Tibial artery (tissue), 4 donors: ENCODE results near the gene ZMYM1.

Experiments used
- DNase-seq, 2 donors: peaks; one replicate each; pipeline ENCODE4 v3.0.0-alpha.2; 2019
- H3K27ac ChIP-seq, 2 donors: fragments of 200-600 bp; sonication (generic) in 1 of 2; 1 replicate in 1 of 2; 2 replicates in 1 of 2; pipeline ENCODE4 v1.5.1; 2018 to 2019; ENCODE audit warnings: mild to moderate bottlenecking in 1 of 2
- H3K27me3 ChIP-seq, 2 donors: fragments of 200-600 bp; sonication (generic) in 1 of 2; one replicate each; pipeline versions ENCODE4 v1.5.1 to v1.6.0; 2016 to 2019
- H3K36me3 ChIP-seq, 3 donors: fragments of 200-600 bp; sonication (generic) in 2 of 3; one replicate each; pipeline ENCODE4 v1.5.1; 2016 to 2019; ENCODE audit warnings: mild to moderate bottlenecking in 2 of 3
- H3K4me1 ChIP-seq, 4 donors: fragments of 200-600 bp; sonication (generic) in 2 of 4; 1 replicate in 3 of 4; 2 replicates in 1 of 4; pipeline ENCODE4 v1.5.1; 2016 to 2019
- H3K4me3 ChIP-seq, 2 donors: fragments of 200-600 bp; sonication (generic) in 1 of 2; 1 replicate in 1 of 2; 2 replicates in 1 of 2; pipeline ENCODE4 v1.5.1; 2018 to 2019; ENCODE audit warnings: mild to moderate bottlenecking in 2 of 2
- H3K9me3 ChIP-seq, 3 donors: fragments of 200-600 bp; sonication (generic) in 1 of 3; one replicate each; pipeline ENCODE4 v1.5.1; 2016 to 2019
- intact Hi-C: fragments of 100-400 bp; cut with DNase I; formaldehyde crosslinking; loops from one replicate; pipeline ENCODE4 v1.15.0; 2023; ENCODE audit warnings: low total_unique reads
- TF ChIP-seq, protein P1 (sequence below), 2 experiments: fragments of 200-600 bp in 1 of 2; fragments of 450-650 bp in 1 of 2; IDR thresholded peaks; one replicate each; pipeline ENCODE4 v1.5.1; 2017 to 2019; ENCODE audit warnings: antibody characterized with exemption in 2 of 2, mild to moderate bottlenecking in 1 of 2, moderate library complexity in 1 of 2

The ZMYM1 gene

GRCh38 chr1:35085421-35085820, 6.2 kb downstream of the ZMYM1 start:
- TF ChIP-seq, protein P1, sequence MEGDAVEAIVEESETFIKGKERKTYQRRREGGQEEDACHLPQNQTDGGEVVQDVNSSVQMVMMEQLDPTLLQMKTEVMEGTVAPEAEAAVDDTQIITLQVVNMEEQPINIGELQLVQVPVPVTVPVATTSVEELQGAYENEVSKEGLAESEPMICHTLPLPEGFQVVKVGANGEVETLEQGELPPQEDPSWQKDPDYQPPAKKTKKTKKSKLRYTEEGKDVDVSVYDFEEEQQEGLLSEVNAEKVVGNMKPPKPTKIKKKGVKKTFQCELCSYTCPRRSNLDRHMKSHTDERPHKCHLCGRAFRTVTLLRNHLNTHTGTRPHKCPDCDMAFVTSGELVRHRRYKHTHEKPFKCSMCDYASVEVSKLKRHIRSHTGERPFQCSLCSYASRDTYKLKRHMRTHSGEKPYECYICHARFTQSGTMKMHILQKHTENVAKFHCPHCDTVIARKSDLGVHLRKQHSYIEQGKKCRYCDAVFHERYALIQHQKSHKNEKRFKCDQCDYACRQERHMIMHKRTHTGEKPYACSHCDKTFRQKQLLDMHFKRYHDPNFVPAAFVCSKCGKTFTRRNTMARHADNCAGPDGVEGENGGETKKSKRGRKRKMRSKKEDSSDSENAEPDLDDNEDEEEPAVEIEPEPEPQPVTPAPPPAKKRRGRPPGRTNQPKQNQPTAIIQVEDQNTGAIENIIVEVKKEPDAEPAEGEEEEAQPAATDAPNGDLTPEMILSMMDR (IDR thresholded peaks at IDR 0.05), result no peak
- intact Hi-C loops, result no loop called here
- DNase-seq, result no peak
- Histone ChIP-seq H3K9me3 (no peaks in the 10 kb centered on the region), H3K27me3 (no peaks in the 10 kb centered on the region), H3K4me1 (peaks cover 0 to 5% (median 2%) of the 10 kb centered on the region in 4 donors), H3K27ac (no peak overlapping the region), H3K36me3 (no peaks in the 10 kb centered on the region), H3K4me3 (no peak overlapping the region)

DNA sequence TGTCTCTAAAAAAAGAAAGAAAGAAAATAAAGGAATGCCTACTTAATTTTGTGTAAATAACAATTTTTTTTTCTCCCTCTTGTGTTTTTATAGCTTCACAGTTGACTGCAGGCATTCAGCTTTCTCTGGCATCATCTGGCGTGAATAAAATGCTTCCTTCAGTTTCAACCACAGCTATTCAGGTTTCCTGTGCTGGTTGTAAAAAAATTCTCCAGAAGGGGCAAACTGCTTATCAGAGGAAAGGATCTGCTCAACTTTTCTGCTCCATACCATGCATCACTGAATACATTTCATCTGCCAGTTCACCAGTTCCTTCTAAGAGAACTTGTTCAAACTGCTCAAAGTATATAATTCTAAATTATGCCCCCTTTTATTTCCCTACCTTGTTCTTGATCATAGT, 18.0 kb downstream of the ZMYM1 start:
- no peak overlapping the region for H3K27ac ChIP-seq
- H3K27me3 ChIP-seq, result no peaks in the 10 kb centered on the region
- peaks cover 43 to 87% (median 72%) of the 10 kb centered on the region in 3 donors for H3K36me3 ChIP-seq
- H3K4me3 ChIP-seq, result no peak overlapping the region
- TF ChIP-seq, protein P1 (IDR thresholded peaks at IDR 0.05), result no peak
- DNase-seq, result no peak
- no peaks in the 10 kb centered on the region for H3K4me1 ChIP-seq
- no peaks in the 10 kb centered on the region for H3K9me3 ChIP-seq
- intact Hi-C loops, result no loop called here

GRCh38 chr1:35111106-35111505, 31.9 kb downstream of the ZMYM1 start:
- Histone ChIP-seq H3K4me3 (no peak overlapping the region), H3K27ac (no peak overlapping the region), H3K4me1 (no peaks in the 10 kb centered on the region), H3K36me3 (peaks cover 16 to 53% (median 50%) of the 10 kb centered on the region in 3 donors), H3K9me3 (no peaks in the 10 kb centered on the region), H3K27me3 (no peaks in the 10 kb centered on the region)
- TF ChIP-seq, protein P1 (IDR thresholded peaks at IDR 0.05), result no peak
- no peak for DNase-seq
- intact Hi-C loops, result no loop called here

GRCh38 chr1:35112668-35113067, 33.5 kb downstream of the ZMYM1 start:
- no peaks in the 10 kb centered on the region for H3K27me3 ChIP-seq
- no peak overlapping the region for H3K27ac ChIP-seq
- no peak overlapping the region for H3K4me3 ChIP-seq
- intact Hi-C loops, result no loop called here
- DNase-seq, result no peak
- H3K4me1 ChIP-seq, result no peaks in the 10 kb centered on the region
- TF ChIP-seq, protein P1 (IDR thresholded peaks at IDR 0.05), result no peak
- peaks cover 14 to 49% (median 48%) of the 10 kb centered on the region in 3 donors for H3K36me3 ChIP-seq
- no peaks in the 10 kb centered on the region for H3K9me3 ChIP-seq

GRCh38 chr1:35115459-35116383, 36.5 kb downstream of the ZMYM1 start:
- Histone ChIP-seq H3K4me1 (peaks cover 0 to 6% (median 2%) of the 10 kb centered on the region in 4 donors), H3K27ac (no peak overlapping the region), H3K9me3 (no peaks in the 10 kb centered on the region), H3K27me3 (no peaks in the 10 kb centered on the region), H3K4me3 (no peak overlapping the region), H3K36me3 (peaks cover 14 to 32% (median 31%) of the 10 kb centered on the region in 3 donors)
- intact Hi-C loops, result no loop called here
- TF ChIP-seq, protein P1 (IDR thresholded peaks at IDR 0.05), result no peak
- DNase-seq, result no peak
